ENCODE measurements around the gene CPA5.

Gene CPA5

GRCh38 chr7:130345725-130346124, 1.1 kb downstream of the CPA5 start:
- ChIA-PET CTCF (no interaction called here), POLR2A (no interaction called here)
- 100% methylated on average over 3 of the region's 5 CpGs for WGBS (ENCODE audit: insufficient coverage)
- Histone ChIP-seq H3K36me3 (ENCODE audit: control insufficient read depth in 4 of 4, insufficient read depth in 4 of 4, low read length in 3 of 4) (no peaks in the 10 kb centered on the region), H3K4me3 (ENCODE audit: control insufficient read depth in 1 of 7, extremely low read depth in 1 of 7, insufficient read depth in 4 of 7, low read depth in 2 of 7, low read length in 6 of 7) (no peak overlapping the region), H3K27me3 (replicated peaks in 2 of 5; ENCODE audit: control insufficient read depth in 4 of 5, insufficient read depth in 5 of 5, low read length in 4 of 5) (no peaks in the 10 kb centered on the region), H3K27ac (ENCODE audit: insufficient read depth in 1 of 2, low read depth in 1 of 2, low read length in 2 of 2, poor library complexity in 1 of 2, severe bottlenecking in 2 of 2) (no peak overlapping the region), H3K9me3 (ENCODE audit: control extremely low read depth in 1 of 5, control insufficient read depth in 4 of 5, insufficient read depth in 2 of 5, low read depth in 1 of 5, low read length in 4 of 5) (peaks cover 0 to 2% (median 0%) of the 10 kb centered on the region in 5 experiments), H3K4me1 (ENCODE audit: control extremely low read depth in 1 of 4, control insufficient read depth in 4 of 4, insufficient read depth in 4 of 4, low read length in 3 of 4) (peaks cover 0 to 6% (median 0%) of the 10 kb centered on the region in 4 experiments)
- no peak for DNase-seq

GRCh38 chr7:130346177-130346905, 1.7 kb downstream of the CPA5 start:
- no peaks in the 10 kb centered on the region for H3K36me3 ChIP-seq (ENCODE audit: control insufficient read depth in 4 of 4, insufficient read depth in 4 of 4, low read length in 3 of 4)
- H3K4me1 ChIP-seq (ENCODE audit: control extremely low read depth in 1 of 4, control insufficient read depth in 4 of 4, insufficient read depth in 4 of 4, low read length in 3 of 4) = peaks cover 0 to 6% (median 0%) of the 10 kb centered on the region in 4 experiments
- WGBS (ENCODE audit: insufficient coverage) = 84% methylated on average over 7 of the region's 10 CpGs
- H3K27ac ChIP-seq (ENCODE audit: insufficient read depth in 1 of 2, low read depth in 1 of 2, low read length in 2 of 2, poor library complexity in 1 of 2, severe bottlenecking in 2 of 2) = no peak overlapping the region
- H3K4me3 ChIP-seq (ENCODE audit: control insufficient read depth in 1 of 7, extremely low read depth in 1 of 7, insufficient read depth in 4 of 7, low read depth in 2 of 7, low read length in 6 of 7) = no peak overlapping the region
- DNase-seq = no peak
- H3K27me3 ChIP-seq (replicated peaks in 2 of 5; ENCODE audit: control insufficient read depth in 4 of 5, insufficient read depth in 5 of 5, low read length in 4 of 5) = no peaks in the 10 kb centered on the region
- peaks cover 0 to 2% (median 0%) of the 10 kb centered on the region in 5 experiments for H3K9me3 ChIP-seq (ENCODE audit: control extremely low read depth in 1 of 5, control insufficient read depth in 4 of 5, insufficient read depth in 2 of 5, low read depth in 1 of 5, low read length in 4 of 5)
- ChIA-PET POLR2A (no interaction called here), CTCF (no interaction called here)

- ChIA-PET POLR2A (no interaction called here), CTCF (no interaction called here)
- Histone ChIP-seq H3K9me3 (ENCODE audit: control extremely low read depth in 1 of 5, control insufficient read depth in 4 of 5, insufficient read depth in 2 of 5, low read depth in 1 of 5, low read length in 4 of 5) (peaks cover 0 to 2% (median 0%) of the 10 kb centered on the region in 5 experiments), H3K4me1 (ENCODE audit: control extremely low read depth in 1 of 4, control insufficient read depth in 4 of 4, insufficient read depth in 4 of 4, low read length in 3 of 4) (peaks cover 0 to 6% (median 0%) of the 10 kb centered on the region in 4 experiments), H3K4me3 (ENCODE audit: control insufficient read depth in 1 of 7, extremely low read depth in 1 of 7, insufficient read depth in 4 of 7, low read depth in 2 of 7, low read length in 6 of 7) (no peak overlapping the region), H3K27ac (ENCODE audit: insufficient read depth in 1 of 2, low read depth in 1 of 2, low read length in 2 of 2, poor library complexity in 1 of 2, severe bottlenecking in 2 of 2) (no peak overlapping the region), H3K36me3 (ENCODE audit: control insufficient read depth in 4 of 4, insufficient read depth in 4 of 4, low read length in 3 of 4) (no peaks in the 10 kb centered on the region), H3K27me3 (replicated peaks in 2 of 5; ENCODE audit: control insufficient read depth in 4 of 5, insufficient read depth in 5 of 5, low read length in 4 of 5) (no peaks in the 10 kb centered on the region)
- DNase-seq = no peak
- WGBS (ENCODE audit: insufficient coverage) = 95% methylated on average over 9 of the region's 12 CpGs
These were observed 2.3 kb downstream of the CPA5 start for GRCh38 chr7:130346941-130347340.

GRCh38 chr7:130349911-130350782, 5.5 kb downstream of the CPA5 start:
- ChIA-PET POLR2A (no interaction called here), CTCF (no interaction called here)
- Histone ChIP-seq H3K27ac (ENCODE audit: insufficient read depth in 1 of 2, low read depth in 1 of 2, low read length in 2 of 2, poor library complexity in 1 of 2, severe bottlenecking in 2 of 2) (no peak overlapping the region), H3K27me3 (replicated peaks in 2 of 5; ENCODE audit: control insufficient read depth in 4 of 5, insufficient read depth in 5 of 5, low read length in 4 of 5) (no peaks in the 10 kb centered on the region), H3K4me3 (ENCODE audit: control insufficient read depth in 1 of 7, extremely low read depth in 1 of 7, insufficient read depth in 4 of 7, low read depth in 2 of 7, low read length in 6 of 7) (no peak overlapping the region), H3K36me3 (ENCODE audit: control insufficient read depth in 4 of 4, insufficient read depth in 4 of 4, low read length in 3 of 4) (no peaks in the 10 kb centered on the region), H3K9me3 (ENCODE audit: control extremely low read depth in 1 of 5, control insufficient read depth in 4 of 5, insufficient read depth in 2 of 5, low read depth in 1 of 5, low read length in 4 of 5) (no peaks in the 10 kb centered on the region), H3K4me1 (ENCODE audit: control extremely low read depth in 1 of 4, control insufficient read depth in 4 of 4, insufficient read depth in 4 of 4, low read length in 3 of 4) (peaks cover 0 to 6% (median 0%) of the 10 kb centered on the region in 4 experiments)
- WGBS (ENCODE audit: insufficient coverage) = 84% methylated on average over 12 of the region's 16 CpGs
- no peak for DNase-seq

GRCh38 chr7:130350945-130351790, 6.6 kb downstream of the CPA5 start:
- Histone ChIP-seq H3K4me3 (ENCODE audit: control insufficient read depth in 1 of 7, extremely low read depth in 1 of 7, insufficient read depth in 4 of 7, low read depth in 2 of 7, low read length in 6 of 7) (no peak overlapping the region), H3K27me3 (replicated peaks in 2 of 5; ENCODE audit: control insufficient read depth in 4 of 5, insufficient read depth in 5 of 5, low read length in 4 of 5) (no peaks in the 10 kb centered on the region), H3K9me3 (ENCODE audit: control extremely low read depth in 1 of 5, control insufficient read depth in 4 of 5, insufficient read depth in 2 of 5, low read depth in 1 of 5, low read length in 4 of 5) (no peaks in the 10 kb centered on the region), H3K36me3 (ENCODE audit: control insufficient read depth in 4 of 4, insufficient read depth in 4 of 4, low read length in 3 of 4) (no peaks in the 10 kb centered on the region), H3K4me1 (ENCODE audit: control extremely low read depth in 1 of 4, control insufficient read depth in 4 of 4, insufficient read depth in 4 of 4, low read length in 3 of 4) (peaks cover 0 to 11% (median 3%) of the 10 kb centered on the region in 4 experiments), H3K27ac (ENCODE audit: insufficient read depth in 1 of 2, low read depth in 1 of 2, low read length in 2 of 2, poor library complexity in 1 of 2, severe bottlenecking in 2 of 2) (no peak overlapping the region)
- ChIA-PET POLR2A (no interaction called here), CTCF (no interaction called here)
- 99% methylated on average over 14 of the region's 20 CpGs for WGBS (ENCODE audit: insufficient coverage)
- no peak for DNase-seq

GRCh38 chr7:130351791-130352090, 7.1 kb downstream of the CPA5 start:
- WGBS (ENCODE audit: insufficient coverage) = 95% methylated on average over 3 of the region's 6 CpGs
- H3K27me3 ChIP-seq (replicated peaks in 2 of 5; ENCODE audit: control insufficient read depth in 4 of 5, insufficient read depth in 5 of 5, low read length in 4 of 5) = no peaks in the 10 kb centered on the region
- CTCF ChIA-PET = no interaction called here
- DNase-seq = no peak
- no peak overlapping the region for H3K4me3 ChIP-seq (ENCODE audit: control insufficient read depth in 1 of 7, extremely low read depth in 1 of 7, insufficient read depth in 4 of 7, low read depth in 2 of 7, low read length in 6 of 7)
- POLR2A ChIA-PET = no interaction called here
- no peaks in the 10 kb centered on the region for H3K36me3 ChIP-seq (ENCODE audit: control insufficient read depth in 4 of 4, insufficient read depth in 4 of 4, low read length in 3 of 4)
- H3K4me1 ChIP-seq (ENCODE audit: control extremely low read depth in 1 of 4, control insufficient read depth in 4 of 4, insufficient read depth in 4 of 4, low read length in 3 of 4) = peaks cover 0 to 16% (median 5%) of the 10 kb centered on the region in 4 experiments
- no peak overlapping the region for H3K27ac ChIP-seq (ENCODE audit: insufficient read depth in 1 of 2, low read depth in 1 of 2, low read length in 2 of 2, poor library complexity in 1 of 2, severe bottlenecking in 2 of 2)
- H3K9me3 ChIP-seq (ENCODE audit: control extremely low read depth in 1 of 5, control insufficient read depth in 4 of 5, insufficient read depth in 2 of 5, low read depth in 1 of 5, low read length in 4 of 5) = no peaks in the 10 kb centered on the region
